Measurements from ENCODE around the gene MYO15B.
A peak's percentile ranks its signal among the peaks of the same experiment; 100 is the strongest.

MYO15B gene

DNA sequence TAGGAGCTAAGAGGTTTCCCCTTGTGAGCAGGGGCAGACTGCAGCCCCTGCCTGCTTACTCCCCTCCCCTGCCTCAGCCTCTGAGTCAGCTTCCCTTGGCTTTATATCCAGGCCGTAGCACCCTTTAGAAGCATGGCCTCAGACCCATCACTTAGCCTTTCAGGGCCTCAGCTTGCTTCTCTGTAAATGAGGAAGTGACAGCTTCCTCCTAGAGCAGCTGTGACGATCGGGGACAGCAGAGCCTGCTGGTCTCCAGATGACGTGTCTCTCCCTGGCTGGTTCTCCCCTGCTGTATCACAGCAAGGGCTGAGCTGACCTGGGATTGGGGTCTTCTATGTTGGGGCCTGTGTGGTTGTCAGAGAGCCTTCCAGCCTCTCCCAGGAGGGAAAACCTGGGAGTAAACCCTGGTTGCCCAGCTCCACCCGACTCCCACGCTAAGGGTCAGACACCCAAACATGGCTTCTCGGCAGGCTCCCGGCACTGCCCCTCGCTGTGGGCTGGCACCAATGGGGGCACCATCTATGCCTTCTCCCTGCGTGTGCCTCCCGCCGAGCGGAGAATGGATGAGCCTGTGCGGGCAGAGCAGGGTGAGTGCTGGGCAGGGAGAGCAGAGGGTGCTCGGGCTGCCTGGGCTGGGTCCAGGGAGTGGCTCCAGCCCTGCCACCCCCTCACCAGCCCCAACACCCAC, 16.3 kb upstream of the MYO15B start:
- peak overlapping the region; percentile 56 for H3K9ac ChIP-seq (ENCODE audit: low read depth, low read length, poor library complexity, severe bottlenecking)
- no peak overlapping the region for H3K4me3 ChIP-seq (ENCODE audit: low read length, poor library complexity, severe bottlenecking)
- no peaks in the 10 kb centered on the region for H3K9me3 ChIP-seq (ENCODE audit: insufficient read depth, low read depth, low read length)
- no peaks in the 10 kb centered on the region for H3K27me3 ChIP-seq (ENCODE audit: insufficient read depth, low read length, poor library complexity, severe bottlenecking)
- TF ChIP-seq, protein P1, sequence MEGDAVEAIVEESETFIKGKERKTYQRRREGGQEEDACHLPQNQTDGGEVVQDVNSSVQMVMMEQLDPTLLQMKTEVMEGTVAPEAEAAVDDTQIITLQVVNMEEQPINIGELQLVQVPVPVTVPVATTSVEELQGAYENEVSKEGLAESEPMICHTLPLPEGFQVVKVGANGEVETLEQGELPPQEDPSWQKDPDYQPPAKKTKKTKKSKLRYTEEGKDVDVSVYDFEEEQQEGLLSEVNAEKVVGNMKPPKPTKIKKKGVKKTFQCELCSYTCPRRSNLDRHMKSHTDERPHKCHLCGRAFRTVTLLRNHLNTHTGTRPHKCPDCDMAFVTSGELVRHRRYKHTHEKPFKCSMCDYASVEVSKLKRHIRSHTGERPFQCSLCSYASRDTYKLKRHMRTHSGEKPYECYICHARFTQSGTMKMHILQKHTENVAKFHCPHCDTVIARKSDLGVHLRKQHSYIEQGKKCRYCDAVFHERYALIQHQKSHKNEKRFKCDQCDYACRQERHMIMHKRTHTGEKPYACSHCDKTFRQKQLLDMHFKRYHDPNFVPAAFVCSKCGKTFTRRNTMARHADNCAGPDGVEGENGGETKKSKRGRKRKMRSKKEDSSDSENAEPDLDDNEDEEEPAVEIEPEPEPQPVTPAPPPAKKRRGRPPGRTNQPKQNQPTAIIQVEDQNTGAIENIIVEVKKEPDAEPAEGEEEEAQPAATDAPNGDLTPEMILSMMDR (conservative IDR thresholded peaks at IDR 0.05; ENCODE audit: low read length), result no peak
- no peak for TF ChIP-seq EZH2phosphoT487 (IDR thresholded peaks at IDR 0.05; ENCODE audit: borderline replicate concordance)
- H3F3A ChIP-seq (ENCODE audit: low read depth), result no peaks in the 10 kb centered on the region
- H3K4me1 ChIP-seq (ENCODE audit: insufficient read depth, low read length, poor library complexity, severe bottlenecking), result peaks cover 15% of the 10 kb centered on the region
- peak overlapping the region; percentile 95 for H2AFZ ChIP-seq (ENCODE audit: low read length)
- H3K36me3 ChIP-seq (ENCODE audit: insufficient read depth, low read length), result no peaks in the 10 kb centered on the region
- H3K4me2 ChIP-seq (ENCODE audit: low read depth, low read length, poor library complexity, severe bottlenecking), result peak overlapping the region; percentile 55
- H4K20me1 ChIP-seq (ENCODE audit: insufficient read depth, low read length, poor library complexity, severe bottlenecking), result no peaks in the 10 kb centered on the region
- H3K9me2 ChIP-seq (replicated peaks; ENCODE audit: low read depth, low read length), result no peaks in the 10 kb centered on the region
- no peaks in the 10 kb centered on the region for H3K79me2 ChIP-seq (ENCODE audit: insufficient read depth, low read length)

DNA sequence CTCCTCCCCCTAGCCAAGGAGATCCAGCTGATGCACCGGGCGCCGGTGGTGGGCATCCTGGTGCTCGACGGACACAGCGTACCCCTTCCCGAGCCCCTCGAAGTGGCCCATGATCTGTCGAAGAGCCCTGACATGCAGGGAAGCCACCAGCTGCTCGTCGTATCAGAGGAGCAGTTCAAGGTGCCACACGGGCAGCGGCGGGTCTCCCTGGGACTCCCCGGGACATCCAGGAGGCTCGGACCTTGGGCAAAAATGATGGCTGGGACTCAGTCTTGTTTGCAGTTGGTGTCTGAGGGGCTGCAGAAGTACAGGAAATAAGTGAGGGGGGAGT, 15.8 kb upstream of the MYO15B start:
- no peaks in the 10 kb centered on the region for H3K9me3 ChIP-seq (ENCODE audit: insufficient read depth, low read depth, low read length)

DNA sequence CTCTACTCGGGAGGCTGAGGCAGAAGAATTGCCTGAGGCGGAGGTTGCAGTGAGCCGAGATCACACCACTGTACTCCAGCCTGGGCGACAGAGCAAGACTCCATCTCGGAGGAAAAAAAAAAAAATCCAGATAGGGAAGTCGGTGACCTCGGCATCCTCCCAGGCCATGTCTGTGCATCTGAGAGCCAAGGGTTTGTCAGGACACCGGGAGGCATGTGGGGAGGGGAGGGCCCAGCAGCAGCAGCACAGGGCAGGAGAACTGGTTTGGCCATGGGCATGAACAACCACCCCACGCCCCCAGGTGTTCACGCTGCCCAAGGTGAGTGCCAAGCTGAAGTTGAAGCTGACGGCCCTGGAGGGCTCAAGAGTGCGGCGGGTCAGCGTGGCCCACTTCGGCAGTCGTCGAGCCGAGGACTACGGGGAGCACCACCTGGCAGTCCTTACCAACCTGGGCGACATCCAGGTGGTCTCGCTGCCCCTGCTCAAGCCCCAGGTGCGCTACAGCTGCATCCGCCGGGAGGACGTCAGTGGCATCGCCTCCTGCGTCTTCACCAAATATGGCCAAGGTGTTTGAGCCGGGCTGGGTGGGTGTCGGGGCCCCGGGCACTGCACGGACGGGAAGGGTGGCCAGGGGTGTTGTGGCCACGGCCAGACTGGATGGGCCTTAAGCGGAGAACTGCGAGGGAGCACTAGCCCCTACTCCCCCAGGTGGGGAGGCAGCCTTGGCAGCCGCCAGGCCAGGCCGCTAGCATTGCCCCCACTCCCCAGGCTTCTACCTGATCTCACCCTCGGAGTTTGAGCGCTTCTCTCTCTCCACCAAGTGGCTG, 14.7 kb upstream of the MYO15B start:
- H3K4me2 ChIP-seq (ENCODE audit: low read depth, low read length, poor library complexity, severe bottlenecking), result no peak overlapping the region
- H3K4me3 ChIP-seq (ENCODE audit: low read length, poor library complexity, severe bottlenecking), result no peak overlapping the region
- no peaks in the 10 kb centered on the region for H3K27me3 ChIP-seq (ENCODE audit: insufficient read depth, low read length, poor library complexity, severe bottlenecking)
- peaks cover 15% of the 10 kb centered on the region for H3K4me1 ChIP-seq (ENCODE audit: insufficient read depth, low read length, poor library complexity, severe bottlenecking)
- H3F3A ChIP-seq (ENCODE audit: low read depth), result no peaks in the 10 kb centered on the region
- H3K79me2 ChIP-seq (ENCODE audit: insufficient read depth, low read length), result no peaks in the 10 kb centered on the region
- no peaks in the 10 kb centered on the region for H3K36me3 ChIP-seq (ENCODE audit: insufficient read depth, low read length)
- no peak overlapping the region for H3K9ac ChIP-seq (ENCODE audit: low read depth, low read length, poor library complexity, severe bottlenecking)
- no peak for TF ChIP-seq EZH2phosphoT487 (IDR thresholded peaks at IDR 0.05; ENCODE audit: borderline replicate concordance)
- TF ChIP-seq, protein P1 (conservative IDR thresholded peaks at IDR 0.05; ENCODE audit: low read length), result no peak
- no peaks in the 10 kb centered on the region for H4K20me1 ChIP-seq (ENCODE audit: insufficient read depth, low read length, poor library complexity, severe bottlenecking)
- no peak overlapping the region for H2AFZ ChIP-seq (ENCODE audit: low read length)
- no peaks in the 10 kb centered on the region for H3K9me2 ChIP-seq (replicated peaks; ENCODE audit: low read depth, low read length)
- H3K9me3 ChIP-seq (ENCODE audit: insufficient read depth, low read depth, low read length), result no peaks in the 10 kb centered on the region

More for the DNA sequence above, 15.8 kb upstream of the MYO15B start:
- H3F3A ChIP-seq (ENCODE audit: low read depth), result no peaks in the 10 kb centered on the region
- no peaks in the 10 kb centered on the region for H4K20me1 ChIP-seq (ENCODE audit: insufficient read depth, low read length, poor library complexity, severe bottlenecking)
- no peak overlapping the region for H3K4me2 ChIP-seq (ENCODE audit: low read depth, low read length, poor library complexity, severe bottlenecking)
- no peaks in the 10 kb centered on the region for H3K27me3 ChIP-seq (ENCODE audit: insufficient read depth, low read length, poor library complexity, severe bottlenecking)
- TF ChIP-seq, protein P1 (conservative IDR thresholded peaks at IDR 0.05; ENCODE audit: low read length), result no peak
- TF ChIP-seq EZH2phosphoT487 (IDR thresholded peaks at IDR 0.05; ENCODE audit: borderline replicate concordance), result no peak
- peak overlapping the region; percentile 95 for H2AFZ ChIP-seq (ENCODE audit: low read length)
- no peaks in the 10 kb centered on the region for H3K9me2 ChIP-seq (replicated peaks; ENCODE audit: low read depth, low read length)
- H3K36me3 ChIP-seq (ENCODE audit: insufficient read depth, low read length), result no peaks in the 10 kb centered on the region
- H3K4me1 ChIP-seq (ENCODE audit: insufficient read depth, low read length, poor library complexity, severe bottlenecking), result peaks cover 15% of the 10 kb centered on the region
- no peak overlapping the region for H3K4me3 ChIP-seq (ENCODE audit: low read length, poor library complexity, severe bottlenecking)
- H3K9ac ChIP-seq (ENCODE audit: low read depth, low read length, poor library complexity, severe bottlenecking), result peak overlapping the region; percentile 56
- no peaks in the 10 kb centered on the region for H3K79me2 ChIP-seq (ENCODE audit: insufficient read depth, low read length)
